ENCODE data around the gene CLEC3B.

- TF ChIP-seq CTCF (IDR thresholded peaks at IDR 0.05) (peak; percentile 61 to 99 (median 96)), POLR2A (IDR thresholded peaks at IDR 0.05) (peak in 1 of 2 donors; percentile 25)
These were observed 11.8 kb downstream of the CLEC3B start for GRCh38 chr3:45037720-45038455.
